BJ (cell line): ENCODE measurements around the gene NPTX1. TPM values are rescaled to one million over a fixed set of nuclear protein-coding genes. Genes with fewer than 3 reads are reported as not detected.

Source experiments
- CTCF ChIA-PET: fragments of 350-600 bp; formaldehyde crosslinking; extraction: SDS; loops from one replicate; lab custom pipeline; 2021; ENCODE audit warnings: antibody characterized with exemption, inconsistent platforms; lab: Yijun Ruan, JAX
- POLR2A ChIA-PET: fragments of 300-600 bp; sonication (Branson Sonifier 250); formaldehyde crosslinking; extraction: SDS; loops from one replicate; lab custom pipeline; 2021; ENCODE audit warnings: antibody characterized with exemption; lab: Charles Lee
- DNase-seq: peaks from one replicate; pipeline ENCODE4 v3.0.0-alpha.2; 2011; ENCODE audit warnings: low read depth
- H3K27me3 ChIP-seq: 2 replicates; pipeline ENCODE4 v1.6.0; 2011; ENCODE audit warnings: low read length; ENCODE audit not compliant: control insufficient read depth, insufficient read depth
- H3K36me3 ChIP-seq: 2 replicates; pipeline ENCODE4 v1.5.1; 2011; ENCODE audit warnings: low read length; ENCODE audit not compliant: control insufficient read depth, insufficient read depth
- H3K4me3 ChIP-seq: 2 replicates; pipeline ENCODE4 v1.5.1; 2011; ENCODE audit warnings: low read depth, mild to moderate bottlenecking, control low read depth, low read length
- polyA plus RNA-seq: library from polyadenylated mRNA; depleted of rRNA; stranded (reverse); fragments of >200 nt; gene quantifications from 2 replicates; pipeline ENCODE4 v1.2.3, GENCODE V29; 2011
- TF ChIP-seq, protein P1 (sequence below): IDR thresholded peaks from 2 replicates; pipeline ENCODE4 v1.5.1; 2011; ENCODE audit warnings: low read depth, mild to moderate bottlenecking, control low read depth, inconsistent platforms, low read length, moderate library complexity; ENCODE audit not compliant: insufficient read depth

The NPTX1 gene
- polyA plus RNA-seq, 1 experiment = 0.43 TPM

DNA sequence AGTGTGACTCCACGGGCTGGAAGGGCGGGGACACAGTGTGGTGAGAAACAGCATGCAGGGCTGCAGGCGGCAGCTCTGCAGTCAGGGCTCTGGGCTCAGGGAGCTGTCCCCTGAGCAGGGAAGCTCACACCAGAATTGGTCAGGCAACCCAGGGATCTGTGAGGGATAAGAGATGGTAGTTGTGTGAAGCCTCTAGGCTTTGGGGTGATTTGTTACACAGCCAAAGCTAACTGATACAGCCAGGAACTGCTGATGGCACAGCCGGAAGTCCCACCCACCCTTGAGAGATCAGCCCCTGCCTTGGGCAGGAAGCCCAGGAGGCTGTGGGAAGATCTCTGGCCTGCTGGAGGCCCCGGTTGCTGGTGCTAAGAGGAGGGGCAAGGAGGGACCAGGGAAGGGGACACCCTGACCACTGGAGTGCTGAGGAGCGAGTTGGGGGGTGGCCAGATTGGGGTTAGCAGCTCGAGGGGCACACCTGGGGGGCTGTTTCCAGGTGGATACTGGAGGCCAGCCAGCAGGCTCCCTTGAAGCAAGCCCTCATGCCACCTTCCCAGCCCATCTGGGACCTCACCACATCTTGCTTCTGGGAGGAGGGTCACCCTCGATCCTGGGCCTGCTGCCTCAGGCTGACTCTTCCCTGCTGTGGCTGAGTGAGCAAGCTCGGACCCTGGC lies 25.2 kb downstream of the NPTX1 start:
- Histone ChIP-seq H3K27me3 (peaks cover 2% of the 10 kb centered on the region), H3K4me3 (no peak overlapping the region), H3K36me3 (no peaks in the 10 kb centered on the region)
- TF ChIP-seq, protein P1, sequence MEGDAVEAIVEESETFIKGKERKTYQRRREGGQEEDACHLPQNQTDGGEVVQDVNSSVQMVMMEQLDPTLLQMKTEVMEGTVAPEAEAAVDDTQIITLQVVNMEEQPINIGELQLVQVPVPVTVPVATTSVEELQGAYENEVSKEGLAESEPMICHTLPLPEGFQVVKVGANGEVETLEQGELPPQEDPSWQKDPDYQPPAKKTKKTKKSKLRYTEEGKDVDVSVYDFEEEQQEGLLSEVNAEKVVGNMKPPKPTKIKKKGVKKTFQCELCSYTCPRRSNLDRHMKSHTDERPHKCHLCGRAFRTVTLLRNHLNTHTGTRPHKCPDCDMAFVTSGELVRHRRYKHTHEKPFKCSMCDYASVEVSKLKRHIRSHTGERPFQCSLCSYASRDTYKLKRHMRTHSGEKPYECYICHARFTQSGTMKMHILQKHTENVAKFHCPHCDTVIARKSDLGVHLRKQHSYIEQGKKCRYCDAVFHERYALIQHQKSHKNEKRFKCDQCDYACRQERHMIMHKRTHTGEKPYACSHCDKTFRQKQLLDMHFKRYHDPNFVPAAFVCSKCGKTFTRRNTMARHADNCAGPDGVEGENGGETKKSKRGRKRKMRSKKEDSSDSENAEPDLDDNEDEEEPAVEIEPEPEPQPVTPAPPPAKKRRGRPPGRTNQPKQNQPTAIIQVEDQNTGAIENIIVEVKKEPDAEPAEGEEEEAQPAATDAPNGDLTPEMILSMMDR = no peak
- POLR2A ChIA-PET = no interaction called here
- no peak for DNase-seq
- CTCF ChIA-PET = interaction anchor here (0.5 kb wide), 1 partner anchor 223 kb away, joined by 3 read pairs; no protein-coding TSS in a partner anchor

DNA sequence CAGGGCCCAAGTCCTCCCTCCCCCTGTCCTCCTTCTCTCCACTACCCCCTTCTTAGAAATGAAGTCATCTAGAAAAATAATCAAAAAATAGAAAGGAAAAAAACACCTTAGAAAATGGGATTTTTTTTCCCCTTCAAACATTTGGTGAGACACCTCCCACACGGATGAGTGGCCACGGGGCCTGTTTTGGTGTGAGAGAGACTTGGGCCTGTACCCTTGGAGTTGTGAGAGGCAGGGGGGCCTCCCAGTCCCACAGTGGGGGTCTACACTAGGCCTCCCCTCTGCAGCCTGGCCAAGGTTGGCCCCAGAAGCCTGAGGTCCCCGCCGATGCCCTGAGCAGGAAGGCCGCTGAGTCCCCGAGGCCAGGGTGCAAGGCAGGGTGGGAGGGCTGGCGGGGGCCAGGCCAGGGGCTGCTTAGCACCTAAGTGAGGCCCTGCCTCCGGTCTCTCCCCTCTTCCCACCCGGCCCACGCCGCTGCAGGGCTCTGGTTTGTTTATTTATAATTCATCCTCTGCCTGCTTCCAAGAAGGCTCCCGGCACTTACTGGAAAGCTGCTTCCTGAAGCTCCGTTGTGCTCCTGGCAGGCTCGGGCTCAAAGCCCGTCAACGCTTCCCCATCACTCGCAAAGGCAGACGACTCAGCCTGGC lies 26.4 kb downstream of the NPTX1 start:
- H3K36me3 ChIP-seq = no peaks in the 10 kb centered on the region
- no peak overlapping the region for H3K4me3 ChIP-seq
- TF ChIP-seq, protein P1 = no peak
- peaks cover 6% of the 10 kb centered on the region for H3K27me3 ChIP-seq
- DNase-seq = no peak
- POLR2A ChIA-PET = no interaction called here
- CTCF ChIA-PET = no interaction called here

DNA sequence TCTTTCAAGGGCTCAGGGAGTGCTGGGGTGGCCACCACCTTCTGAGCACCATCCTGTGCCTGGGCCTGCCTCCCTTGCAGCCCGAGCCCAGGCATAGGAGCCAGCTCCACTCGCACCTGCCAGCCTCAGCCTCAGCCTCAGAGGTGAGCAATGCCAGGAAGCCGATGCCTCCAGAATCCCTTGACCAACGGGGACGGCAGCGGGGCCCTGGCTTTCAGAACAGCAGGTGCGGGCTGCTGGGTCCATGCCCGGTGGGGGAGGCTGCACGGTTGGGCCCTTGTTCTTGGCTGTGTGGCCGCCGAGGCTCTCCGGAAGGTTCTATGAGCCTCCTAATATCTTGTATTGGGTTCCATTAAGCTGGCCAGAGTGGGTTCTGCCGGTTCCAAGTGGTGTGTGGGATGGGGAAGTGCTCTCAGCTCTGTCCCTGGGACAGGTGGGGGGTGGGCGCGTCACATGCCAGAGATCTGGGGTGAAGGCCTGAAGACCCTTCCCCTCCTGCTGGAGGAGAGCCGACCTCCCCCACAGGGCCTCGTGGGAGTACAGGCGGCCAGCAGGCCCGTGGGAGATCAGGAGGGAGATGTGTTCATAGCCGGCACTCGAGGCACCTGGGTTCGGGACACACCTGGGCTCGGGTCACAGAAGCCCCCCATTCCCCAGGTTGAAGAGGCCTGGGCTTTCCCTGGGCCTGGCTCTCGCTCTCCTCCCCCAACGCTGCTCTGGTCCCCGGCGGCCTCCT lies 27.0 kb downstream of the NPTX1 start:
- no peak for DNase-seq
- POLR2A ChIA-PET = no interaction called here
- TF ChIP-seq, protein P1 = no peak
- peaks cover 9% of the 10 kb centered on the region for H3K27me3 ChIP-seq
- CTCF ChIA-PET = interaction anchor here (0.9 kb wide), 1 partner anchor 11 kb away, joined by 3 read pairs; no protein-coding TSS in a partner anchor
- no peak overlapping the region for H3K4me3 ChIP-seq
- H3K36me3 ChIP-seq = no peaks in the 10 kb centered on the region

DNA sequence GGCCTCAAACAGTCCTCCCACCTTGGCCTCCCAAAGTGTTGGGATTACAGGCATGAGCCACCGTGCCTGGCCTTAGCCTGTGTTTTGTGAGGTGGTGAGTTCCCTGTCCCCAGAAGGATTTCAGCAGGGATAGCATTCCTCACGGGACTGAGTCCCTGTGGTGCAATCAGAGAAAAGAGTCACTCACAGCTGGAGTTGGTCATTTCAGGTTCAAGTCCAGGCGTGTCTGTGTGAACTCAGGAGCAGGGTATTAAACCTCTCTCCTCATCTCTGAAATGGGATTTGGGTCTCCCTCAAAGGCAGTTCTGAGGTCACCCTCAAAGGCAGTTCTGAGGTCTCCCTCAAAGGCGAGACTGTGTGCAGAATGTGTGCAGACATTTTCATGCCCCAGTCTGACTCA lies 28.6 kb downstream of the NPTX1 start:
- ChIA-PET CTCF (interaction anchor here (0.6 kb wide), 1 partner anchor 58 kb away, joined by 3 read pairs; no protein-coding TSS in a partner anchor), POLR2A (no interaction called here)
- TF ChIP-seq, protein P1 = no peak
- no peaks in the 10 kb centered on the region for H3K36me3 ChIP-seq
- no peak overlapping the region for H3K4me3 ChIP-seq
- H3K27me3 ChIP-seq = peaks cover 12% of the 10 kb centered on the region
- DNase-seq = no peak
